BLaER1 (cell line): ENCODE measurements around the gene SMIM29.

Source experiments
- H3K27ac ChIP-seq: shearing (Covaris generic); formaldehyde crosslinking; 2 replicates; pipeline ENCODE4 v1.8.1; 2022
- H3K27me3 ChIP-seq: shearing (Covaris generic); formaldehyde crosslinking; 2 replicates; pipeline ENCODE4 v1.8.1; 2022
- H3K36me3 ChIP-seq: shearing (Covaris generic); formaldehyde crosslinking; 2 replicates; pipeline ENCODE4 v1.8.1; 2022
- H3K4me1 ChIP-seq: shearing (Covaris generic); formaldehyde crosslinking; 2 replicates; pipeline ENCODE4 v1.8.1; 2022
- H3K4me2 ChIP-seq: shearing (Covaris generic); formaldehyde crosslinking; 2 replicates; pipeline ENCODE4 v1.8.1; 2022
- H3K4me3 ChIP-seq: shearing (Covaris generic); formaldehyde crosslinking; 2 replicates; pipeline ENCODE4 v1.8.1; 2022
- H3K9ac ChIP-seq: shearing (Covaris generic); formaldehyde crosslinking; 2 replicates; pipeline ENCODE4 v1.8.1; 2022
- H3K9me3 ChIP-seq: shearing (Covaris generic); formaldehyde crosslinking; 2 replicates; pipeline ENCODE4 v1.8.1; 2022
- H4K20me1 ChIP-seq: shearing (Covaris generic); formaldehyde crosslinking; 2 replicates; pipeline ENCODE4 v1.8.1; 2022
- Cebpa-rat ChIP-seq: shearing (Covaris generic); IDR thresholded peaks from 2 replicates; pipeline ENCODE4 v1.8.1; 2022

The SMIM29 gene

DNA sequence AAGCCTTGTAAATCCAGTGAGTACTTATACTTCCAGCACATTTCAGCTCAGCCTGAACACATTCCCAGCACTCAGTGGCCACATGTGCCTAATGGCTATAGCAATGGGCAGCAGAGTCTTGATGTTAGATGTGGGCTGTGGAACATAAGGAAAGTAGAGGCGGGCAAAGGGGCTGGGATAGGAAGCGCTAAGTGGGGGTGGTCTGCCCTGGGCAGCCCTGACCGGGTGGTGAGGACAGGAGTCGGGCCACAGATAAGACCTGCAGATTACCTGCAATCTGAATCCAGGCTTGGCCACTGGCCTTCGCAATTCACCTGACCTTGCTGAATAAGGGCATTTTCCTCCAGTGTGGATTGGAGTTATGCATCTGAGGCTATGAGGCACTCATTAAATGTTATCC is 23.3 kb downstream of the SMIM29 start:
- Histone ChIP-seq H3K27ac (no peak overlapping the region), H3K4me3 (no peak overlapping the region), H3K9ac (no peak overlapping the region), H3K27me3 (no peaks in the 10 kb centered on the region), H3K4me1 (peaks cover 51% of the 10 kb centered on the region), H4K20me1 (no peaks in the 10 kb centered on the region), H3K4me2 (no peak overlapping the region), H3K9me3 (no peaks in the 10 kb centered on the region), H3K36me3 (no peaks in the 10 kb centered on the region)
- no peak for TF ChIP-seq Cebpa-rat

- H4K20me1 ChIP-seq: no peaks in the 10 kb centered on the region
- peak overlapping the region; percentile 99 for H3K4me2 ChIP-seq
- peak overlapping the region; percentile 86 for H3K9ac ChIP-seq
- H3K9me3 ChIP-seq: no peaks in the 10 kb centered on the region
- TF ChIP-seq Cebpa-rat: no peak
- peak overlapping the region; percentile 74 for H3K4me3 ChIP-seq
- H3K27me3 ChIP-seq: no peaks in the 10 kb centered on the region
- peaks cover 53% of the 10 kb centered on the region for H3K4me1 ChIP-seq
- H3K36me3 ChIP-seq: no peaks in the 10 kb centered on the region
- peak overlapping the region; percentile 94 for H3K27ac ChIP-seq
Measured at GRCh38 chr6:34223956-34224940, 24.6 kb downstream of the SMIM29 start.

GRCh38 chr6:34223381-34223955 is 25.3 kb downstream of the SMIM29 start:
- peaks cover 47% of the 10 kb centered on the region for H3K4me1 ChIP-seq
- no peak for TF ChIP-seq Cebpa-rat
- H3K27me3 ChIP-seq: no peaks in the 10 kb centered on the region
- no peaks in the 10 kb centered on the region for H4K20me1 ChIP-seq
- H3K9me3 ChIP-seq: no peaks in the 10 kb centered on the region
- H3K4me2 ChIP-seq: peak overlapping the region; percentile 99
- H3K4me3 ChIP-seq: peak overlapping the region; percentile 74; the same call in 1 of the 2 replicates
- peak overlapping the region; percentile 58; the same call in 1 of the 2 replicates for H3K27ac ChIP-seq
- peak overlapping the region; percentile 57 for H3K9ac ChIP-seq
- H3K36me3 ChIP-seq: no peaks in the 10 kb centered on the region

DNA sequence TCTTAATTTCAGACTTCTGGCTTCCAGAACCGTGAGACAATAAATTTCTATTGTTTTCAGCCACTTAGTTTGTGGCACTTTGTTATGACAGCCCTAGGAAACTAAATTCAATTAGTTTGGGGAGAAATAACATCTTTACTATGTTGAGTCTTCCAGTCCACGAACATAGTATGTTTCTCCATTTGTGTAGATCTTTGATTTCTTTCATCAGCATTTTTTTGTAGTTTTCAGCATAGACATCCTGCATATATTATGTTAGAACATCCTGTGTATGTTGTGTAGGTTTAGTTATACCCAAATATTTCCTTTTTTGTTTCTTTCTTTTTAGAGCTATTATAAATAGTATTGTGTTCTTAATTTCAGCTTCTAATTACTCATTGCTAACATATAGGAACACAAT is 30.1 kb downstream of the SMIM29 start:
- TF ChIP-seq Cebpa-rat: no peak
- H3K4me2 ChIP-seq: no peak overlapping the region

DNA sequence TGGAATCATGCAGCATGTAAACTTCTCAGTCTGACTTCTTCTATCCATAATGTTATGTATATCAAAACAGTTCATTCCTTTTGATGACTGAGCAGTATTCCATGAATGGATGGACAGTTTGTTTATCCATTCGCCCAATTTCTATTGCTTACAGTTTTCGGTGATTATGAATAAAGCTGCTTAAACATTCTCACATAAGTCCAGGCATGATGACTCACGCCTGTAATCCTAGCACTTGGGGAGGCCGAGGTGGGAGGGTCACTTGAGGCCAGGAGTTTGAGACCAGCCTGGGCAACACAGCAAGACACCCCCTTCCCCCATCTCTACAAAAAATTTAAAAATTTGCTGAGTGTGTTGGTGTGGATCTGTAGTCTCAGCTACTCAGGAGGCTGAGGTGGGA is 35.0 kb downstream of the SMIM29 start:
- H3K9me3 ChIP-seq: no peaks in the 10 kb centered on the region
- TF ChIP-seq Cebpa-rat: no peak
- peaks cover 8% of the 10 kb centered on the region; the same call in 1 of the 2 replicates for H3K4me1 ChIP-seq
- H3K27ac ChIP-seq: no peak overlapping the region
- no peaks in the 10 kb centered on the region for H3K36me3 ChIP-seq
- no peaks in the 10 kb centered on the region for H4K20me1 ChIP-seq
- no peak overlapping the region for H3K4me3 ChIP-seq
- H3K9ac ChIP-seq: no peak overlapping the region
- no peak overlapping the region for H3K4me2 ChIP-seq
- no peaks in the 10 kb centered on the region for H3K27me3 ChIP-seq

More for the DNA sequence above, 30.1 kb downstream of the SMIM29 start:
- Histone ChIP-seq H3K36me3 (no peaks in the 10 kb centered on the region), H3K4me1 (peaks cover 19% of the 10 kb centered on the region), H3K9ac (no peak overlapping the region), H3K9me3 (no peaks in the 10 kb centered on the region), H3K27me3 (no peaks in the 10 kb centered on the region), H3K4me3 (no peak overlapping the region), H4K20me1 (no peaks in the 10 kb centered on the region), H3K27ac (no peak overlapping the region)

DNA sequence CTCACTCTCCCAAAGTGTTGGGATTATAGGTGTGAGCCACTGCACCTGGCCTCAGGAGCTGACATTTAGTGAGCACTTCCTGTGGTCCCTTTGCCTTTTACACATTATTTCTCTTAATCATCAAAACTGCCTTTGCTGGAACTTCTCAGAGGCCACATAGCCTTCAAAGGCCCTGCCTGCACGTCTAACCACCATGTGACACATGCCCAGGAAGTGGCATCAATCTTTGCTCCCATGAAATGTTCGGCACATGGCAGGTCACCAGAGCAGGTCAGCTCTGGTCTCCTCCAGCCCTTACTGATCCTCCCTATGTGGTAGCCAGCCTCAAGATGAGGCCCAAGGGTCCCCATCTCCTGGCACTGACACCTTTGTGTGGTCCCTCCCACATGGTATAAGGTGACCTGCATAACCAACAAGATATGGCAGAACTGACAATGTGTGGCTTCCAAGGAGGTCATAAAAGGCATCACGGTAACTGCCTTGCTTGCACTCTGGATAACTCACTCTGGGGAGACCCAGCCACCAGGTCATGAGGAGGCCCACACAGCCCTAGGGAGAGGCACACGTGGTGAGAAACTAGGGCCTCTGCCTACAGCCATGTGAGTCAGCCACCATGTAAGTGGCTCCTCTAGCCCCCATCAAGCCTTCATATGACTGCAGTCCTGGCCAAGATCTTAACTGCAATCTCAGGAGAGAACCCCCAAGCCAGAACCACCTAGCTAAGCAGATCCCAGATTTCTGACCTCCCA is 40.9 kb downstream of the SMIM29 start:
- no peak overlapping the region for H3K4me3 ChIP-seq
- H3K36me3 ChIP-seq: no peaks in the 10 kb centered on the region
- H3K9me3 ChIP-seq: peaks cover 2% of the 10 kb centered on the region
- no peak overlapping the region for H3K9ac ChIP-seq
- no peak overlapping the region for H3K4me2 ChIP-seq
- TF ChIP-seq Cebpa-rat: no peak
- no peaks in the 10 kb centered on the region for H4K20me1 ChIP-seq
- no peaks in the 10 kb centered on the region for H3K4me1 ChIP-seq
- H3K27me3 ChIP-seq: no peaks in the 10 kb centered on the region
- H3K27ac ChIP-seq: no peak overlapping the region

- H3K9me3 ChIP-seq: peaks cover 13% of the 10 kb centered on the region
- no peaks in the 10 kb centered on the region for H3K36me3 ChIP-seq
- H3K4me3 ChIP-seq: no peak overlapping the region
- H3K4me1 ChIP-seq: no peaks in the 10 kb centered on the region
- no peak overlapping the region for H3K4me2 ChIP-seq
- no peaks in the 10 kb centered on the region for H4K20me1 ChIP-seq
- no peak for TF ChIP-seq Cebpa-rat
- H3K27ac ChIP-seq: no peak overlapping the region
- no peak overlapping the region for H3K9ac ChIP-seq
- no peaks in the 10 kb centered on the region for H3K27me3 ChIP-seq
Measured at GRCh38 chr6:34206726-34207125, 42.1 kb downstream of the SMIM29 start.

DNA sequence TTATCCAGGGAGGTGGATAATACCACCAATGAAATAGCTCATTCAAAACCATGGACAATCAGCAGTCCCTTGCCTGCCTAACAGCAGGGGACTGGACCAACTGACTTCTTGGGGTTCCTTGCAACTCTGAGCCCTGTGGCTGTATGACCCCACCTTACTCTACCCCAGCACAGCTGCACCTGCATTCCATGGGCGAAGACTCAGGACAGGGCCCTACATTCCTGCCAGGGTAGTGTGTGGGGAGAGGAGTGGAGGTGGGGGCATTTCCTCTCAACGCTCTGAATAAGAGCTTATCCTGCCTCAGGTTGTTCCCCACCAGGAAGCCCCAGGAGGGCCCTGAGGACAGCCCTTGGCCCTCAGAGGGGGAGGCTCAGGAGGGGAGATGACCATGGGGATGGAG is 42.9 kb downstream of the SMIM29 start:
- Histone ChIP-seq H3K4me2 (no peak overlapping the region), H3K27me3 (no peaks in the 10 kb centered on the region)

DNA sequence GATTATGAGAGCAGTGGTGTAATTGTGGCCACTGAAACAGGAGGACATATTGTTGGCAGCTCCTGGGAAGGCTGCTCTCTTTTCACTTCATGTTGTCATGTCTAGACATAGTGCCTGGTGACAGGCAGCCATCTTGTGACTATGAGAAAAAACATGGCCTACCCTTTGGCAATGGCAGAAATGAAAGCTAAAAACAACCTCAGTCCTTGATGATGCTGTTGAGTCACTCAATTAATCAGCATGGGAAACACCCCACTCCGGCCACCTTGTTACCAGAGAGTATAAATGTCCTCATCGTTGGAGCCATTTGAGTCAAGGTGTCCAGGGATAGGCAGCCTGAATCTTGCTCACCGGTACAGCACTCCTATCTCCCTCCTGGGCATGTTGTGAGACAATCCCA is 43.3 kb downstream of the SMIM29 start:
- no peak for TF ChIP-seq Cebpa-rat
- Histone ChIP-seq H3K4me1 (no peaks in the 10 kb centered on the region), H4K20me1 (no peaks in the 10 kb centered on the region), H3K4me3 (no peak overlapping the region), H3K27ac (no peak overlapping the region), H3K4me2 (no peak overlapping the region), H3K27me3 (no peaks in the 10 kb centered on the region), H3K9ac (no peak overlapping the region), H3K36me3 (no peaks in the 10 kb centered on the region), H3K9me3 (peaks cover 18% of the 10 kb centered on the region)

More for the DNA sequence above, 42.9 kb downstream of the SMIM29 start:
- TF ChIP-seq Cebpa-rat: no peak
- Histone ChIP-seq H3K9ac (no peak overlapping the region), H3K4me1 (no peaks in the 10 kb centered on the region), H3K27ac (no peak overlapping the region), H4K20me1 (no peaks in the 10 kb centered on the region), H3K4me3 (no peak overlapping the region), H3K9me3 (peaks cover 18% of the 10 kb centered on the region), H3K36me3 (no peaks in the 10 kb centered on the region)

DNA sequence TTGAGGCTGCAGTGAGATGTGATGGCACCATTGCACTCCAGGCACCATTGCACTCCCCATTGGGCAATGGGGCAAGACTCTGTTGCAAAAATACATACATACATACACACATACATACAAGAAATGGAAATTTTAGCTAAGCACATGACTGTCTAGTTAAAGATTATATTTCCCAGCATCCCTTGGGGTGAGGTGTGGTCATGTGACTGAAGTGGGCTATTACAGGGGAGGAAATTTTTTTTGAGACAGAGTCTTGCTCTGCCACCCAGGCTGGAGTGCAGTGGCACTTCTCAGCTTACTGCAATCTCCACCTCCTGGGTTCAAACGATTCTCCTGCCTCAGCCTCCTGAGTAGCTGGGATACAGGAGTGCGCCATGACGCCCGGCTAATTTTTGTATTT is 44.1 kb downstream of the SMIM29 start:
- Histone ChIP-seq H3K9ac (no peak overlapping the region), H4K20me1 (no peaks in the 10 kb centered on the region), H3K4me2 (no peak overlapping the region)

More for the DNA sequence above, 44.1 kb downstream of the SMIM29 start:
- Histone ChIP-seq H3K4me3 (no peak overlapping the region), H3K36me3 (no peaks in the 10 kb centered on the region), H3K27ac (no peak overlapping the region), H3K27me3 (no peaks in the 10 kb centered on the region), H3K4me1 (no peaks in the 10 kb centered on the region), H3K9me3 (peaks cover 18% of the 10 kb centered on the region)
- no peak for TF ChIP-seq Cebpa-rat
